GM12878 (cell line): Measurements from ENCODE around the gene PARP11. TPM values are rescaled to one million over a fixed set of nuclear protein-coding genes. Genes with fewer than 3 reads are reported as not detected.
"Not testable (repeated sequence)": the region's sequence is repeated elsewhere in the genome, so short reads cannot be mapped to it uniquely, and the experiment has no call there.

Experiments used
- ATAC-seq: fragments of 200-7000 bp; cut with Tn5 transposase; 3 replicates; pipeline ENCODE4 v1.9.1; 2020; ENCODE audit warnings: mild to moderate bottlenecking, moderate library complexity
- BruUV-seq: library from RNA; stranded (reverse); fragments of 400-500 nt; replicated peaks from 2 replicates; lab custom pipeline; 2021; lab: Mats Ljungman, UMichigan
- CTCF ChIA-PET: fragments of 300-600 bp; sonication (Branson Sonifier 250); formaldehyde crosslinking; extraction: SDS; loops from one replicate; lab custom pipeline; 2021; ENCODE audit warnings: inconsistent platforms; lab: Yijun Ruan, JAX
- POLR2A ChIA-PET: fragments of 350-600 bp; formaldehyde crosslinking; extraction: SDS; loops from one replicate; lab custom pipeline; 2021; ENCODE audit warnings: inconsistent platforms; lab: Charles Lee
- RAD21 ChIA-PET: fragments of 300-600 bp; sonication (Branson Sonifier 250); formaldehyde crosslinking; loops from one replicate; lab custom pipeline; 2023; ENCODE audit warnings: antibody characterized with exemption; ENCODE audit not compliant: unreplicated experiment; lab: Charles Lee
- SMC1A ChIA-PET: fragments of 300-600 bp; sonication (Branson Sonifier 250); formaldehyde crosslinking; loops from one replicate; lab custom pipeline; 2023; ENCODE audit not compliant: unreplicated experiment, uncharacterized antibody; lab: Charles Lee
- DNase-seq: peaks from one replicate; pipeline ENCODE4 v3.0.0-alpha.2; 2011; ENCODE audit warnings: low read depth, low spot score
- FAIRE-seq: peaks from 3 replicates; lab custom pipeline; 2011; peaks lifted over from hg19 to GRCh38; lab: Jason Lieb, UNC
- H2AFZ ChIP-seq: 2 replicates; pipeline ENCODE4 v1.6.0; 2011; ENCODE audit warnings: low read depth, low read length, control low read depth; ENCODE audit not compliant: control insufficient read depth
- H3K27ac ChIP-seq: 2 replicates; pipeline ENCODE4 v1.5.1; 2011; ENCODE audit warnings: control low read depth; ENCODE audit not compliant: control insufficient read depth, insufficient read depth
- H3K27me3 ChIP-seq, 2 experiments: replicated peaks in 1 of 2; 2 replicates each; pipeline versions ENCODE4 v1.6.0 to v1.6.1; 2011; ENCODE audit warnings: low read length in 1 of 2; ENCODE audit not compliant: control insufficient read depth in 2 of 2, insufficient read depth in 2 of 2
- H3K36me3 ChIP-seq, 2 experiments: 2 replicates each; pipeline ENCODE4 v1.5.1; 2011; ENCODE audit warnings: low read length in 1 of 2; ENCODE audit not compliant: control insufficient read depth in 2 of 2, insufficient read depth in 2 of 2
- H3K4me1 ChIP-seq: 2 replicates; pipeline ENCODE4 v1.6.1; 2011; ENCODE audit warnings: mild to moderate bottlenecking, low read length, moderate library complexity, mixed read lengths; ENCODE audit not compliant: control insufficient read depth, insufficient read depth
- H3K4me2 ChIP-seq: 2 replicates; pipeline ENCODE4 v1.6.0; 2011; ENCODE audit warnings: control low read depth; ENCODE audit not compliant: control insufficient read depth, insufficient read depth
- H3K4me3 ChIP-seq: fragments of 200-600 bp; sonication (generic); 2 replicates; pipeline ENCODE4 v1.5.1; 2016
- H3K79me2 ChIP-seq: 2 replicates; pipeline ENCODE4 v1.6.0; 2011; ENCODE audit warnings: low read length; ENCODE audit not compliant: control insufficient read depth, insufficient read depth
- H3K9ac ChIP-seq: 2 replicates; pipeline ENCODE4 v1.8.0; 2011; ENCODE audit warnings: low read length, control low read depth, mixed read lengths; ENCODE audit not compliant: control insufficient read depth, insufficient read depth
- H3K9me3 ChIP-seq: replicated peaks from 3 replicates; pipeline ENCODE4 v1.5.1; 2011; ENCODE audit warnings: mild to moderate bottlenecking, low read length; ENCODE audit not compliant: control insufficient read depth, insufficient read depth
- H4K20me1 ChIP-seq: 2 replicates; pipeline ENCODE4 v1.6.0; 2011; ENCODE audit not compliant: control insufficient read depth, insufficient read depth
- CEBPZ ChIP-seq: fragments of 150-350 bp; IDR thresholded peaks from 2 replicates; pipeline ENCODE4 v1.6.1; 2016; ENCODE audit warnings: low read depth, low read length
- IRF5 ChIP-seq: fragments of 450-650 bp; IDR thresholded peaks from 2 replicates; pipeline ENCODE4 v1.6.1; 2017; ENCODE audit warnings: borderline replicate concordance
- SUPT20H ChIP-seq: IDR thresholded peaks from 2 replicates; pipeline ENCODE4 v1.6.1; 2011; ENCODE audit warnings: low read depth, mild to moderate bottlenecking, low read length, moderate library complexity, borderline replicate concordance; ENCODE audit not compliant: control insufficient read depth
- ZNF592 ChIP-seq: fragments of 450-650 bp; IDR thresholded peaks from 2 replicates; pipeline ENCODE4 v1.6.1; 2017; ENCODE audit warnings: mild to moderate bottlenecking, moderate library complexity
- WGBS: methylation state at CpG from one replicate; pipeline ENCODE4 v1.1.6; 2016; ENCODE audit warnings: low lambda C conversion rate; ENCODE audit not compliant: insufficient replicate concordance, insufficient coverage; ENCODE audit errors: missing lambda C conversion rate; 5-methylcytosine and 5-hydroxymethylcytosine counted together
- in situ Hi-C: fragments of 300-500 bp; cut with MboI; formaldehyde crosslinking; loops from 9 replicates; pipeline ENCODE4 v1.14.3; 2018; ENCODE audit warnings: mixed read lengths
- intact Hi-C: fragments of 100-400 bp; cut with micrococcal nuclease; formaldehyde crosslinking; loops from one replicate; pipeline ENCODE4 v1.14.2; 2022; ENCODE audit not compliant: unreplicated experiment
- polyA plus RNA-seq, 11 experiments: library from polyadenylated mRNA; depleted of rRNA in 4 of 11; unstranded in 6 of 11; stranded (reverse) in 5 of 11; fragments of >200 nt; fragmentation: Nextera tagmentation in 4 of 11; fragmentation: Illumina TruSeq in 1 of 11; extraction: Ambion mirVana in 4 of 11; extraction: Trizol in 1 of 11; gene quantifications; 1 replicate in 1 of 11; 2 replicates in 10 of 11; pipeline versions ENCODE4 v1.2.1 to v1.2.3, GENCODE V29; 2011 to 2016; ENCODE audit warnings: inconsistent platforms in 2 of 11, missing spikeins in 2 of 11, low read depth in 1 of 11
- total RNA-seq, 4 experiments: library from RNA; depleted of rRNA in 3 of 4; stranded (reverse); fragments of >200 nt in 3 of 4; fragmentation: Illumina TruSeq in 1 of 4; extraction: Trizol in 1 of 4; gene quantifications; 2 replicates each; pipeline versions ENCODE4 v1.2.1 to v1.2.3, GENCODE V29; 2013 to 2021

Gene PARP11
- total and polyA plus RNA-seq, 10 of the 15 experiments (the other 5 are each of a cell fraction or from before 2014, with no cell fraction given): 3.0 to 14.1 (median 6.3) TPM

- TF ChIP-seq ZNF592: no peak
- no peak for TF ChIP-seq CEBPZ
- no peak for TF ChIP-seq SUPT20H
- TF ChIP-seq IRF5: no peak
- TF ChIP-seq, all 136 proteins: peak for 0
Observed at GRCh38 chr12:3841783-3842182, 31.4 kb downstream of the PARP11 start (continued).

- FAIRE-seq, H3K36me3 ChIP-seq, ATAC-seq, CTCF ChIA-PET, H3K79me2 ChIP-seq, DNase-seq, H3K4me2 ChIP-seq, POLR2A ChIA-PET, H3K9me3 ChIP-seq, H3K27me3 ChIP-seq, RAD21 ChIA-PET, H2AFZ ChIP-seq, H3K4me3 ChIP-seq, intact Hi-C loops, H4K20me1 ChIP-seq, H3K9ac ChIP-seq, in situ Hi-C loops, BruUV-seq, H3K27ac ChIP-seq: not testable (repeated sequence)
- 72% methylated on average over 2 of the region's 2 CpGs for WGBS
- SMC1A ChIA-PET: interaction anchor here (1.8 kb wide), 1 partner anchor 12 kb away, joined by 5 read pairs; no protein-coding TSS in a partner anchor
- peaks cover 11% of the 10 kb centered on the region; the same call in 1 of the 2 replicates for H3K4me1 ChIP-seq
Observed at GRCh38 chr12:3840833-3841232, 32.4 kb downstream of the PARP11 start.

- H2AFZ ChIP-seq, RAD21 ChIA-PET, H3K4me3 ChIP-seq, H3K36me3 ChIP-seq, H3K79me2 ChIP-seq, H3K27me3 ChIP-seq, ATAC-seq, BruUV-seq, H3K9ac ChIP-seq, H4K20me1 ChIP-seq, DNase-seq, intact Hi-C loops, H3K9me3 ChIP-seq, H3K27ac ChIP-seq, FAIRE-seq, in situ Hi-C loops, H3K4me2 ChIP-seq, POLR2A ChIA-PET: not testable (repeated sequence)
- ChIA-PET SMC1A (interaction anchor here (1.8 kb wide), 1 partner anchor 11 kb away, joined by 5 read pairs; no protein-coding TSS in a partner anchor), CTCF (interaction anchor here (0.7 kb wide), 1 partner anchor 29 kb away, joined by 3 read pairs; no protein-coding TSS in a partner anchor)
- 80% methylated on average over 4 of the region's 4 CpGs for WGBS
- H3K4me1 ChIP-seq: peaks cover 11% of the 10 kb centered on the region; the same call in 1 of the 2 replicates
Observed at GRCh38 chr12:3839745-3840144, 33.5 kb downstream of the PARP11 start.
